Mucosa of stomach (tissue), 1 donor: ENCODE results near the gene MRPL34.

ENCODE experiments used
- H3K27me3 ChIP-seq: one replicate; pipeline ENCODE4 v1.7.0; 2013; ENCODE audit warnings: mild to moderate bottlenecking, low read length; ENCODE audit not compliant: control insufficient read depth, insufficient read depth
- H3K36me3 ChIP-seq: one replicate; pipeline ENCODE4 v1.7.0; 2013; ENCODE audit warnings: low read length; ENCODE audit not compliant: control insufficient read depth, insufficient read depth
- H3K4me1 ChIP-seq: one replicate; pipeline ENCODE4 v1.7.0; 2013; ENCODE audit warnings: mild to moderate bottlenecking, low read length; ENCODE audit not compliant: control insufficient read depth, insufficient read depth
- H3K4me3 ChIP-seq: one replicate; pipeline ENCODE4 v1.7.0; 2013; ENCODE audit warnings: low read length
- H3K9ac ChIP-seq: one replicate; pipeline ENCODE4 v1.7.0; 2013; ENCODE audit warnings: mild to moderate bottlenecking, low read length, moderate library complexity
- H3K9me3 ChIP-seq: one replicate; pipeline ENCODE4 v1.7.0; 2013; ENCODE audit warnings: mild to moderate bottlenecking, low read length, moderate library complexity; ENCODE audit not compliant: control insufficient read depth
- donor health status: Pancreatic carcinoma.

MRPL34 gene

GRCh38 chr19:17327654-17328516 is 22.2 kb downstream of the MRPL34 start:
- Histone ChIP-seq H3K9me3 (no peaks in the 10 kb centered on the region), H3K27me3 (peaks cover 24% of the 10 kb centered on the region), H3K4me3 (no peak overlapping the region), H3K4me1 (peaks cover 18% of the 10 kb centered on the region), H3K36me3 (no peaks in the 10 kb centered on the region), H3K9ac (peak overlapping the region; percentile 59)

- Histone ChIP-seq H3K4me3 (no peak overlapping the region), H3K9me3 (no peaks in the 10 kb centered on the region), H3K27me3 (peaks cover 24% of the 10 kb centered on the region), H3K9ac (peak overlapping the region; percentile 59), H3K4me1 (peaks cover 20% of the 10 kb centered on the region), H3K36me3 (no peaks in the 10 kb centered on the region)
Observed at GRCh38 chr19:17328517-17329365, 23.1 kb downstream of the MRPL34 start.

- Histone ChIP-seq H3K4me3 (no peak overlapping the region), H3K9ac (no peak overlapping the region), H3K27me3 (peaks cover 24% of the 10 kb centered on the region), H3K4me1 (peaks cover 23% of the 10 kb centered on the region), H3K36me3 (no peaks in the 10 kb centered on the region), H3K9me3 (no peaks in the 10 kb centered on the region)
Observed at GRCh38 chr19:17329366-17330261, 23.9 kb downstream of the MRPL34 start.

- H3K9me3 ChIP-seq = no peaks in the 10 kb centered on the region
- no peak overlapping the region for H3K4me3 ChIP-seq
- peaks cover 31% of the 10 kb centered on the region for H3K4me1 ChIP-seq
- H3K36me3 ChIP-seq = no peaks in the 10 kb centered on the region
- H3K9ac ChIP-seq = no peak overlapping the region
- peaks cover 24% of the 10 kb centered on the region for H3K27me3 ChIP-seq
Observed at GRCh38 chr19:17330262-17331044, 24.8 kb downstream of the MRPL34 start.

GRCh38 chr19:17331045-17331558 is 25.4 kb downstream of the MRPL34 start:
- Histone ChIP-seq H3K27me3 (peaks cover 24% of the 10 kb centered on the region), H3K4me3 (no peak overlapping the region), H3K9me3 (no peaks in the 10 kb centered on the region), H3K36me3 (no peaks in the 10 kb centered on the region), H3K4me1 (peaks cover 36% of the 10 kb centered on the region), H3K9ac (no peak overlapping the region)

GRCh38 chr19:17332360-17332676 is 26.6 kb downstream of the MRPL34 start:
- Histone ChIP-seq H3K4me3 (no peak overlapping the region), H3K9me3 (no peaks in the 10 kb centered on the region), H3K27me3 (peaks cover 24% of the 10 kb centered on the region), H3K36me3 (no peaks in the 10 kb centered on the region), H3K4me1 (peaks cover 36% of the 10 kb centered on the region), H3K9ac (no peak overlapping the region)

GRCh38 chr19:17332677-17333581 is 27.3 kb downstream of the MRPL34 start:
- H3K27me3 ChIP-seq = peaks cover 24% of the 10 kb centered on the region
- no peak overlapping the region for H3K4me3 ChIP-seq
- no peaks in the 10 kb centered on the region for H3K36me3 ChIP-seq
- peaks cover 35% of the 10 kb centered on the region for H3K4me1 ChIP-seq
- no peaks in the 10 kb centered on the region for H3K9me3 ChIP-seq
- no peak overlapping the region for H3K9ac ChIP-seq

- Histone ChIP-seq H3K27me3 (peaks cover 23% of the 10 kb centered on the region), H3K9me3 (no peaks in the 10 kb centered on the region), H3K9ac (peak overlapping the region; percentile 77), H3K36me3 (no peaks in the 10 kb centered on the region), H3K4me1 (peaks cover 37% of the 10 kb centered on the region), H3K4me3 (peak overlapping the region; percentile 36)
Observed at GRCh38 chr19:17333611-17334413, 28.1 kb downstream of the MRPL34 start.

GRCh38 chr19:17334414-17335409 is 29.0 kb downstream of the MRPL34 start, which contains the start of gene ANO8:
ANO8 (minus strand) TSS chr19:17334855; CDS start chr19:17334670, 185 bp downstream.
- Histone ChIP-seq H3K9me3 (no peaks in the 10 kb centered on the region), H3K4me3 (peak within 1 kb of the TSS; percentile 36), H3K9ac (peak within 1 kb of the TSS; percentile 77), H3K4me1 (peaks cover 30% of the 10 kb centered on the region), H3K36me3 (no peaks in the 10 kb centered on the region), H3K27me3 (peaks cover 14% of the 10 kb centered on the region)
